ENCODE results near the gene ADAMTSL1. TPM values are rescaled to one million over a fixed set of nuclear protein-coding genes. Genes with fewer than 3 reads are reported as not detected.

Gene ADAMTSL1
- total RNA-seq, 2 experiments from 2014 or later, result not detected

DNA sequence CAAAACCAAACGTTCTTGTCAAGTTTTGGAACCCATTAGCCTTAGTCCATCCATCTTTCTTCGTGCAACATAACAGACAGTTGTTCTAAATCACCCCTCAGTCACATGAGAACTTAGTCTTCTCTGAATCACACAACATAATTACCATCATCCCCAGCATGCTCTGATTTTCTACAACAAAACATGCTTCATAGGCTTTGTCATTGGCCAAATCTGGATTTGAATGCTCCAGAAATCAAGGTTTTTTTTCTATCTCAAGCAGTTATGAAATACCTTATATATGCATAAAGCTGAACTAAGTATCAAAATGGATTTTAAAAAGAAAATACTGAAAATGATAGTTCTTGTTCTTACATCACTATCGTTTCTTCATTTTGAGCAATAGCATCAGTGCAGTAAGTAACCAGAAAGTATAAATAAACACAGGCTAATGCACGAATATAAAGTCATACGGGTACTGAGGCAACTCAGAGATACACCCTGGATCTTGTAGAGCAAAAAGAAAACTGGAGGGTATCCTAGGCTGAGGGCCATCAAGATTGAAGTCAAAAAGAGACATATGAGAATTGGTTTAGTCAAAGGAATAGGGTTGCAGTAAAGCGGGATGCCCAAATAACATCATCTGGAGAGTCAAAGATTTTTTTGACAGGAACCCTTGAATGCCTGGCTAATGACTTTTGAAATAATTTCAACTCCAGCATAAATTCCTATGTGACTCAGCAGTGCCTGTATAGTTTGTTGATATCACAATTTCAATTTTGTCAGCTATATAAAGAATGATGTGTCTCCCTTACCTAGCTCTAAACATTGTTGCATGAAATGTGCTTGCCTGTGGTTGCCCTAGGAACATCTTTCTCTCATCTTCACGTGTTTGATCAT, 164.7 kb downstream of the ADAMTSL1 start:
- ChIA-PET POLR2A (no interaction called here), CTCF (ENCODE audit: unreplicated experiment) (no interaction called here)
- no peak overlapping the region for H2AFZ ChIP-seq (ENCODE audit: low read length)
- no peak overlapping the region for H3K4me2 ChIP-seq (ENCODE audit: low read length)
- H3K4me3 ChIP-seq (ENCODE audit: low read depth, low read length, poor library complexity, severe bottlenecking), result no peak overlapping the region
- no peaks in the 10 kb centered on the region for H3K36me3 ChIP-seq (ENCODE audit: insufficient read depth, low read length)
- TF ChIP-seq CTCF (conservative IDR thresholded peaks at IDR 0.05; ENCODE audit: low read length), result no peak
- TF ChIP-seq EZH2phosphoT487 (IDR thresholded peaks at IDR 0.05; ENCODE audit: borderline replicate concordance, low read depth, low read length), result no peak
- no peak overlapping the region for H3K27ac ChIP-seq (ENCODE audit: low read depth, low read length, poor library complexity, severe bottlenecking)
- H4K20me1 ChIP-seq (ENCODE audit: insufficient read depth, low read length), result no peaks in the 10 kb centered on the region
- no peaks in the 10 kb centered on the region for H3K9me3 ChIP-seq (ENCODE audit: low read length)
- H3K9me2 ChIP-seq (ENCODE audit: insufficient read depth, low read length), result no peaks in the 10 kb centered on the region
- no TSS peak for BruUV-seq (replicated peaks)
- no peaks in the 10 kb centered on the region for H3K79me2 ChIP-seq (ENCODE audit: insufficient read depth, low read depth, low read length)
- intact Hi-C loops (cut with micrococcal nuclease; ENCODE audit: unreplicated experiment), result no loop called here
- no peaks in the 10 kb centered on the region for H3K4me1 ChIP-seq (ENCODE audit: insufficient read depth, low read length, poor library complexity, severe bottlenecking)
- DNase-seq (ENCODE audit: low spot score), result no peak

DNA sequence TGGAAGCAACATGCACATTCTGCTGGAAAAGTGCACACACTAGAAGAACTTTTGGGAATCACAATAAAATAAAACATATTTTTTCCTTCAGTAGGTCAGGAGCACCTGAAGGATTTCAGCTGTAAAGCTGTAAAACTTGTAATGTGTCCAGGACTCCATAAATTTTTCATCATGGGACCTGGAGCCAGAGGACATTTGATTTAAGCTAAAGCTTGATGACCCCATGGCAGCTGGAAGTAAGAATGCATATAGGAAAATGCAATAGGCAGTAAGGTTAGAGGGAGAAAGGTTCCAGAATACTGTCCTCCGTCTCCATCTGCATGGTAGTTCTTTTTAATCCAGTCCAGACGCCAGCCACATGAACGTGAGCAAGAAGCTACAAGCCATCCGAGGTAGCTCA, 166.0 kb downstream of the ADAMTSL1 start:
- Histone ChIP-seq H3K36me3 (ENCODE audit: insufficient read depth, low read length) (no peaks in the 10 kb centered on the region), H3K4me3 (ENCODE audit: low read depth, low read length, poor library complexity, severe bottlenecking) (no peak overlapping the region), H3K79me2 (ENCODE audit: insufficient read depth, low read depth, low read length) (no peaks in the 10 kb centered on the region), H2AFZ (ENCODE audit: low read length) (no peak overlapping the region), H3K27ac (ENCODE audit: low read depth, low read length, poor library complexity, severe bottlenecking) (no peak overlapping the region), H3K4me1 (ENCODE audit: insufficient read depth, low read length, poor library complexity, severe bottlenecking) (no peaks in the 10 kb centered on the region), H4K20me1 (ENCODE audit: insufficient read depth, low read length) (no peaks in the 10 kb centered on the region), H3K4me2 (ENCODE audit: low read length) (no peak overlapping the region), H3K9me2 (ENCODE audit: insufficient read depth, low read length) (no peaks in the 10 kb centered on the region), H3K9me3 (ENCODE audit: low read length) (no peaks in the 10 kb centered on the region)
- TF ChIP-seq CTCF (conservative IDR thresholded peaks at IDR 0.05; ENCODE audit: low read length), result no peak
- no peak for TF ChIP-seq EZH2phosphoT487 (IDR thresholded peaks at IDR 0.05; ENCODE audit: borderline replicate concordance, low read depth, low read length)
- ChIA-PET POLR2A (interaction anchor here (0.6 kb wide), 1 partner anchor 852 kb away, joined by 3 read pairs; no protein-coding TSS in a partner anchor), CTCF (ENCODE audit: unreplicated experiment) (no interaction called here)
- intact Hi-C loops (cut with micrococcal nuclease; ENCODE audit: unreplicated experiment), result no loop called here
- no peak for DNase-seq (ENCODE audit: low spot score)
- BruUV-seq (replicated peaks), result no TSS peak
